NCI-H2227 (cell line): ENCODE results near the gene PDP2.

Source experiments
- DNase-seq: peaks from one replicate; lab custom pipeline; 2025; ENCODE audit not compliant: unreplicated experiment; lab: John Stamatoyannopoulos, UW

PDP2 gene, protein sequence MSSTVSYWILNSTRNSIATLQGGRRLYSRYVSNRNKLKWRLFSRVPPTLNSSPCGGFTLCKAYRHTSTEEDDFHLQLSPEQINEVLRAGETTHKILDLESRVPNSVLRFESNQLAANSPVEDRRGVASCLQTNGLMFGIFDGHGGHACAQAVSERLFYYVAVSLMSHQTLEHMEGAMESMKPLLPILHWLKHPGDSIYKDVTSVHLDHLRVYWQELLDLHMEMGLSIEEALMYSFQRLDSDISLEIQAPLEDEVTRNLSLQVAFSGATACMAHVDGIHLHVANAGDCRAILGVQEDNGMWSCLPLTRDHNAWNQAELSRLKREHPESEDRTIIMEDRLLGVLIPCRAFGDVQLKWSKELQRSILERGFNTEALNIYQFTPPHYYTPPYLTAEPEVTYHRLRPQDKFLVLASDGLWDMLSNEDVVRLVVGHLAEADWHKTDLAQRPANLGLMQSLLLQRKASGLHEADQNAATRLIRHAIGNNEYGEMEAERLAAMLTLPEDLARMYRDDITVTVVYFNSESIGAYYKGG

GRCh38 chr16:66880288-66881013 lies at the start of gene PDP2:
Gene PDP2 (plus strand): TSS chr16:66880515. CDS start chr16:66884285, 3,770 bp downstream.
- DNase-seq: peak; percentile 95

DNA sequence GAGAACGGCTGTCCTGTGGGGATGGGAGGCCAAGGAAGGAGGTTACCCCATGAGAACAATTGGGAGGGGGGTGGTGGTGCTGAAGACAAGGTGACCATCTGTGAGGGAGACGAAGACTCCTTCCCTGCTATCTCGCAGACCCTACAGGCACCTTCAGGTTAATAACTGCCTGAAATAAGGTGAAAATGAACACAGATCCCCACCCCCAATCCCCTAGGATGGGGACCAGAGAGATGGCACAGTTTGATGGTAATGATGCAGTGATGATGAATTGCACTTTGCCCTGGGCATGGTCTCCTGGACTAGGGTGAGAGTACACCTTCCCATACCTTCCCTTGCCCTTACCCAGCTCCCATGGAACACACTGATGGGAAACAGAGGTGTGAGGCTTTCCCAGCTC lies 48.1 kb upstream of the PDP2 start:
- no peak for DNase-seq

- no peak for DNase-seq
Measured at GRCh38 chr16:66832661-66833305, 47.5 kb upstream of the PDP2 start.

DNA sequence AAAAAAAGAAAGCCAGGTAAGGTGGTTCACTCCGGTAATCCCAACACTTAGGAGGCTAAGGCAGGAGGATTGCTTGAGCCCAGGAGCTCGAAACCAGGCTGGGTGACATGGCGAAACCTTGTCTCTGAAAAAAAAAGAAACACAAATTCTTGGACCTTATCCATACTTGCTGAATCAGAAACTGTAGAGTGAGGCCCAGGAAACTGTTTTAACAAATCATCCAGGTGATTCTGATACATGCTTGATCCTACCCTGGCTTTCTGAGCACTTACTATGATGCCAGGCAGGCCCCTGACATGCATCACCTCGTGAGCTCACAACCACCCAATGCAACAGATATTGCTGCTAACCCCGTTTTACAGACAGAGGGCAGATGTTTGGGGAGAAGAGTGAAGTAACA lies 45.6 kb upstream of the PDP2 start:
- DNase-seq: no peak

DNA sequence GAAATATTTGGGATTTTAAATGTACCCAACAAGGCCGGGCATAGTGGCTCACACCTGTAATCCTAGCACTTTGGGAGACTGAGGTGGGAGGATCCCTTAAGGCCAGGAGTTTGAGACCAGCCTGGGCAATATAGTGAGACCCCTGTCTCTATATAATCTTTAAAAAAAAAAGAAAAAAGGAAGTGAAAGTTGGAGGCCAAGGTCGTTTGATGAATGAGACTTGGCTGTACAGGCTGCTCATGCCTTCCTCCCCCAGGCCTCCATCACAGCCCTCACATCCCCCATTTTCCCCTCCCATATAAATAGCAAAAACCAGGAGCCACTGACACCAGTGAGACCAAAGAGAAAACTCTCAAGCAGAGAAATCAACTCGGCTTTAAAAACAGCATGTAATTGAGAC lies 39.4 kb upstream of the PDP2 start:
- no peak for DNase-seq

DNA sequence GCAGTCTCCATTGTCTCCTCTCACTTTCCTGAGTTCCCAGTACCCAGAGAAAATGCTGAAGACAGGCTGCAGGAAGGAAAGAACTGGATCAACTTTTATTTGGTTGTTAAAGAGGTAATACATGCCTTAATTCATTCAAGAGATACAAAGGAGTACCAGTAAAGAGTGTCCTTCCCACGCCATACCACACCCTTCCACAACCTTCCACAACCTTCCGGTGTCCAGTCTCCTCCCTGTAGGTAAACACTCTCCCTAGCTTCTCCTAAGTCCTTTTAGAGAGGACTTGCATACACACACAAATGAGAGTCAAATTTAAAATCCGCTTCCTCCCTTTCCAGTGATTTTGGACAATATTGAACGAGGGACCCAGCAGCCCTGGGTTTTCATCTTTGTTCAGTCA lies 38.9 kb upstream of the PDP2 start:
- no peak for DNase-seq

GRCh38 chr16:66842765-66843164 lies 37.5 kb upstream of the PDP2 start:
- DNase-seq: no peak

DNA sequence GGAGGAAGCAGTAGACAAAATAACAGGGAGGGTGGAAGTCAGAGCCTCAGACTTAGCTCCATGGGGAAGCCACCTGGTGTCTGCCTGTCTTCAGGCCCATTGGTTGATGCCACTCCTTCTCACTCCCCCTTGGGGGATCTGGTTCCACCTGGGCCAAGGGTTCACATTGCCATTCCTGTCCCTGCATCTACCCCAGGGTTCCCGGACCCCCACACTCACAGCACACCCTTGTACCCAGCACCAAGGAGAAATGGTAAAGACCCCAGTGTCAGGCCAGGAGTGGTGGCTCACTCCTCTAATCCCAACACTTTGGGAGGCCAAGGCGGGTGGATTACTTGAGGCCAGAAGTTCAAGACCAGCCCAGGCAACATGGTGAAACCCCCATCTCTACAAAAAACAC lies 37.1 kb upstream of the PDP2 start:
- no peak for DNase-seq

DNA sequence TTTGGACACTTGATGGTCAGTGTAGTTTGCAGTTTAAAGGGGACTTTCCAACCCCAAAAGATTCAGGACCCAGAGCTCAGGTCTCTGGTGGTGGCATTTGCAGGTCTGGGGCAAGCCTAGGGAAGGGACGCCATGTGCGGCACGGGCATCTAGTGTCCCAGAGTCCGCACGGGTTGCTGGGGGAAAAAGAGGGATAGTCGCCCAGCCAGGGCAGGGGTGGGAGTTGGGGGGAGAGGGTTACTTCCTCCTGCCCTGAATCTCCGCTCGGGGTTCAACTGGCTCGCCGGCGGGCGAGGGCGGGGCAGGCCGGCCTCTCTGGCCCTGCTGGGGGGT lies 36.3 kb upstream of the PDP2 start:
- DNase-seq: no peak

- peak; percentile 4 for DNase-seq
Measured at GRCh38 chr16:66844342-66845079, 35.8 kb upstream of the PDP2 start, which contains the start of gene CA7. Gene CA7 (plus strand): TSS chr16:66844414. CDS start chr16:66844488, 74 bp downstream.

DNA sequence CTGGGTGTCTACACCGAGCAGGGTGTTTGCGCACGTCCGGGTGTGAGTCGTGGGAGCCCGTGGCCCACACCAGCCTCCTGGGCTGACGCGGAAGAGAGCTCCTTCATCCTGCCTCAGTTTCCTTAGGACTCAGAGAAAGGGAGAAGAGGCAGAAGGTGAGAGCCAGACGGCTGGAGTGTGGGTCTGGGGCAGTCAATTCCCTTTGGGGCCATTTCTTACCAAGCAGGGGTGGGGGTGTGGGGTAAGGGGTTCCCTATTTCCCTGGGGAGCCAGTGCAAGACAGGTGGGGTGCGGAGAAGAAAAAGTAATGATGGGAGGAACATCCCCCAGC lies 35.3 kb upstream of the PDP2 start:
- no peak for DNase-seq

- DNase-seq: no peak
Measured at GRCh38 chr16:66845791-66846221, 34.5 kb upstream of the PDP2 start.

DNA sequence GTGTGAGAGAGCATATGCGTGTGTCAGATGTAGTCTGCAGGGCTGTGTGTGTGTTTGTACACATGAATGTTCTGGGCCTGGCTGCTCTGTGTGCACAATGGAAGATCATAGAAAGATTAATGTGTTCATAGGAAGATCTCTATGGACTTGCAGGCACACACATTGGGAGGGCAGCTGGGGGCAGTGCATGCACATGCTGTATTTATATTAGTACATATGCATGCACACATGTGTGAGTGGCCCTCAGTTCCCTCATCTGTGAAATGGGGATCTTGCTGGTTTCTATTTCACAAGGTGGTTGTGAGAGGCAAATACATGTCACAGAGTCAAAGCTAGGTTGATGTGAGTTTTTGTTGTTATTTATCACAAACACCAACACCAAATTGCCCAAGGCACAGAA lies 34.0 kb upstream of the PDP2 start:
- no peak for DNase-seq

- DNase-seq: no peak
Measured at GRCh38 chr16:66846831-66847230, 33.5 kb upstream of the PDP2 start.

- no peak for DNase-seq
Measured at GRCh38 chr16:66847533-66848067, 32.7 kb upstream of the PDP2 start.

- no peak for DNase-seq
Measured at GRCh38 chr16:66848172-66848571, 32.1 kb upstream of the PDP2 start.

- DNase-seq: no peak
Measured at GRCh38 chr16:66849021-66849420, 31.3 kb upstream of the PDP2 start.

DNA sequence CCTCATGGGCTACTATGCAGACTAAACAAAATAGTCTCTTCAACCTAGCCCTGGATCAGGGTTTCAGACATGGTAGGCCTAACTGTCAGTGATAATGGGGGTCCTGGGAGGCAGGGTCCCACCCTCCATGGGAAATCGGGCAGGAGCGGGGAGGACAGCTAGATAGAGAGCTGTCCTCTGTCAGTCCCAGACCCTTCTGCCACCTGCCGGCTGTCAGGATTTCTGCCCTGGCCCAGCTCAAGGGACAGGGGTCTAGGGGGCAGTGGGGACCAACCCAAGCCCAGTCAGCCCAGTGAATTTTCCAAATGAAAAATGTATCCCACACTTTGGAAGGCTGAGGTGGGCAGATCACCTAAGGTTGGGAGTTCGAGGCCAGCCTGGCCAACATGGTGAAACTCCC lies 30.8 kb upstream of the PDP2 start:
- DNase-seq: no peak

- DNase-seq: no peak
Measured at GRCh38 chr16:66850115-66850815, 30.1 kb upstream of the PDP2 start.
